ENCODE data around the gene OSBPL5. TPM values are rescaled to one million over a fixed set of nuclear protein-coding genes. Genes with fewer than 3 reads are reported as not detected.

OSBPL5 gene
- total and polyA plus RNA-seq, 2 of the 4 experiments (the other 2 are of a cell fraction), result 14.9 to 22.3 TPM

DNA sequence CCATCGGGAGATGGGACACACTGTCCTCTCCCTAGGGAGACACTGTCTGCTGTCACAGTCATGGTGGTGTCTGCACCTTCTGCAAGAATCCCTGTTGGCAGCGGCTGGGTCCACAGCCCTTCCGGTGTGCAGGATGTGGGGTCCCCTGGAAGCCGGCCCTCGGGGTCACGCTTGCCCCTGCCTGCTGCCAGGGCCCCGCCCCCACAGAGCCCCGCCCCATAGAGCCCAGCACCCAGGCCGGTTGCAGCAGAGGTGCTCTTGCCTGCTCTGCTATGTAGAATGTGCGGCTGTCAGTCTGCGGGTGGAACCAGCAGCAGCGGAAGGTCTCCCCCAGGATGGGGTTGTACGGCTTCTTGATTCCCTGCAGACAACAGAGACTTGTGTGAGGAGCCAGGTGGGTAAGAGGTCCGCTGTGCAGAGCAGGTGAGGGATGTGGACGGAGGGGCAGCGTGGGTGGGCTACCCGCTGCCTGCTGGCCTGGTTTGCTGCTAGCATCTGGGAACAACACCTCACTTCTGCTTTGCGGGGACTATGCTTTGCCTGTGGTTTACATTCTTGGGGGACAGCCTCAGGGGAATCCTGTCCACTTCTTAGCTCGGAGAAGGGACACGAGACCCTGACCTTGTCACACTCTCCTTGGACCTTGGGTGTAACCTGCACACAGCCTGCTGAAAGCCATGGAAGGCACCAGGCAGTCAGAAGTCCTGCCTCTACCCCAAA is 63.0 kb downstream of the OSBPL5 start:
- Histone ChIP-seq H3K4ac (ENCODE audit: low read depth, low read length) (no peak overlapping the region), H4K91ac (ENCODE audit: insufficient read depth, low read depth, low read length) (no peak overlapping the region), H4K20me1 (ENCODE audit: insufficient read depth, low read length) (no peaks in the 10 kb centered on the region), H3K27ac (ENCODE audit: insufficient read depth, low read length) (no peak overlapping the region), H3K4me3 (ENCODE audit: insufficient read depth, low read depth, low read length) (no peak overlapping the region), H2BK5ac (ENCODE audit: low read depth, low read length, poor library complexity, severe bottlenecking) (no peak overlapping the region), H3K4me2 (ENCODE audit: low read depth, low read length) (no peak overlapping the region), H3K56ac (ENCODE audit: extremely low read depth, insufficient read depth, low read length) (no peak overlapping the region), H2AK9ac (replicated peaks; ENCODE audit: low read depth, low read length, poor library complexity) (no peak overlapping the region), H3K4me1 (ENCODE audit: control insufficient read depth, insufficient read depth, low read length) (no peaks in the 10 kb centered on the region), H3K9me3 (ENCODE audit: control insufficient read depth, insufficient read depth, low read length) (no peaks in the 10 kb centered on the region), H3K27me3 (ENCODE audit: control insufficient read depth, insufficient read depth, low read length) (no peaks in the 10 kb centered on the region), H3K18ac (ENCODE audit: low read depth, low read length) (no peak overlapping the region), H3K79me1 (ENCODE audit: low read depth in 1 of 2, low read length in 2 of 2) (no peaks in the 10 kb centered on the region), H2AFZ (replicated peaks; ENCODE audit: low read length, poor library complexity) (no peak overlapping the region), H3K9ac (ENCODE audit: low read depth, low read length) (no peak overlapping the region), H3K14ac (replicated peaks; ENCODE audit: low read depth, low read length) (no peak overlapping the region), H2AK5ac (ENCODE audit: low read depth, low read length) (no peak overlapping the region), H3K36me3 (ENCODE audit: control insufficient read depth, insufficient read depth, low read length) (peaks cover 58% of the 10 kb centered on the region), H2BK20ac (ENCODE audit: low read depth, low read length) (no peak overlapping the region), H4K5ac (ENCODE audit: low read depth, low read length) (no peak overlapping the region), H3K23ac (ENCODE audit: low read depth, low read length) (no peak overlapping the region), H2BK15ac (ENCODE audit: low read depth, low read length) (no peak overlapping the region), H2BK120ac (ENCODE audit: low read depth, low read length) (no peak overlapping the region), H4K8ac (ENCODE audit: low read depth in 2 of 2, low read length in 2 of 2) (no peak overlapping the region), H3K9me1 (ENCODE audit: insufficient read depth, low read length) (no peaks in the 10 kb centered on the region)
- WGBS, 2 experiments (ENCODE audit: extremely low coverage in 2 of 2, insufficient read length in 1 of 2), result 89% methylated on average over 9 of the region's 20 CpGs; no CpG with 5 or more reads in 1 of the 2 experiments
- no peak for TF ChIP-seq USF2 (IDR thresholded peaks at IDR 0.05; ENCODE audit: low read depth, low read length)
- TF ChIP-seq CHD1 (IDR thresholded peaks at IDR 0.05; ENCODE audit: low read depth, low read length), result no peak
- TF ChIP-seq CEBPB (IDR thresholded peaks at IDR 0.05; ENCODE audit: low read depth, low read length), result no peak
- no peak for TF ChIP-seq RAD21 (IDR thresholded peaks at IDR 0.05; ENCODE audit: low read length)
- no peak for TF ChIP-seq NFE2L2 (IDR thresholded peaks at IDR 0.05; ENCODE audit: low read depth, low read length)
- no peak for TF ChIP-seq MXI1 (IDR thresholded peaks at IDR 0.05; ENCODE audit: borderline replicate concordance, low read depth, low read length)
- TF ChIP-seq RCOR1 (IDR thresholded peaks at IDR 0.05; ENCODE audit: insufficient replicate concordance, low read length), result no peak
- no peak for TF ChIP-seq MAFK (IDR thresholded peaks at IDR 0.05; ENCODE audit: low read depth, low read length)
- TF ChIP-seq FOS (IDR thresholded peaks at IDR 0.05; ENCODE audit: low read depth, low read length), result no peak
- TF ChIP-seq, protein P1, sequence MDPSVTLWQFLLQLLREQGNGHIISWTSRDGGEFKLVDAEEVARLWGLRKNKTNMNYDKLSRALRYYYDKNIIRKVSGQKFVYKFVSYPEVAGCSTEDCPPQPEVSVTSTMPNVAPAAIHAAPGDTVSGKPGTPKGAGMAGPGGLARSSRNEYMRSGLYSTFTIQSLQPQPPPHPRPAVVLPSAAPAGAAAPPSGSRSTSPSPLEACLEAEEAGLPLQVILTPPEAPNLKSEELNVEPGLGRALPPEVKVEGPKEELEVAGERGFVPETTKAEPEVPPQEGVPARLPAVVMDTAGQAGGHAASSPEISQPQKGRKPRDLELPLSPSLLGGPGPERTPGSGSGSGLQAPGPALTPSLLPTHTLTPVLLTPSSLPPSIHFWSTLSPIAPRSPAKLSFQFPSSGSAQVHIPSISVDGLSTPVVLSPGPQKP (IDR thresholded peaks at IDR 0.05; ENCODE audit: borderline replicate concordance, low read depth, low read length), result no peak
- no peak for TF ChIP-seq POLR2A (IDR thresholded peaks at IDR 0.05; ENCODE audit: low read depth, low read length)
- TF ChIP-seq RFX5 (IDR thresholded peaks at IDR 0.05; ENCODE audit: low read depth, low read length), result no peak
- TF ChIP-seq BHLHE40 (IDR thresholded peaks at IDR 0.05; ENCODE audit: low read depth, low read length), result no peak
- TF ChIP-seq MAZ (IDR thresholded peaks at IDR 0.05; ENCODE audit: borderline replicate concordance, low read depth, low read length), result no peak
- no peak for TF ChIP-seq CTCF (conservative IDR thresholded peaks at IDR 0.05; ENCODE audit: low read depth, low read length)
- TF ChIP-seq SMC3 (IDR thresholded peaks at IDR 0.05; ENCODE audit: low read depth, low read length), result no peak
- CTCF ChIA-PET, result interaction anchor here (0.7 kb wide), 1 partner anchor 9 kb away, joined by 3 read pairs; no protein-coding TSS in a partner anchor
- ATAC-seq (ENCODE audit: low read depth) (no peak), DNase-seq (no peak)
- in situ Hi-C loops (cut with MboI; ENCODE audit: low sequenced_read_pairs) (no loop called here), dilution Hi-C loops (cut with HindIII; ENCODE audit: low sequenced_read_pairs, unreplicated experiment) (no loop called here), intact Hi-C loops (cut with micrococcal nuclease) (no loop called here)
- no TSS peak for BruUV-seq (replicated peaks)
- POLR2A ChIA-PET (ENCODE audit: unreplicated experiment), result no interaction called here

Measured in IMR-90 (cell line).